GM18907 (cell line): ENCODE data around the gene HSD11B1L.
A peak's percentile ranks its signal among the peaks of the same experiment; 100 is the strongest.
"Not testable (repeated sequence)": the region's sequence is repeated elsewhere in the genome, so short reads cannot be mapped to it uniquely, and the experiment has no call there.

Experiments
- ATAC-seq: cut with Tn5 transposase; IDR thresholded peaks from one replicate; pipeline ENCODE4 v1.9.1; 2021; ENCODE audit warnings: mild to moderate bottlenecking, moderate library complexity; ENCODE audit not compliant: unreplicated experiment

Gene HSD11B1L

GRCh38 chr19:5686647-5687359, 6.0 kb downstream of the HSD11B1L start:
- peak; percentile 54 for ATAC-seq

GRCh38 chr19:5687360-5688198, 6.8 kb downstream of the HSD11B1L start:
- ATAC-seq: no peak

DNA sequence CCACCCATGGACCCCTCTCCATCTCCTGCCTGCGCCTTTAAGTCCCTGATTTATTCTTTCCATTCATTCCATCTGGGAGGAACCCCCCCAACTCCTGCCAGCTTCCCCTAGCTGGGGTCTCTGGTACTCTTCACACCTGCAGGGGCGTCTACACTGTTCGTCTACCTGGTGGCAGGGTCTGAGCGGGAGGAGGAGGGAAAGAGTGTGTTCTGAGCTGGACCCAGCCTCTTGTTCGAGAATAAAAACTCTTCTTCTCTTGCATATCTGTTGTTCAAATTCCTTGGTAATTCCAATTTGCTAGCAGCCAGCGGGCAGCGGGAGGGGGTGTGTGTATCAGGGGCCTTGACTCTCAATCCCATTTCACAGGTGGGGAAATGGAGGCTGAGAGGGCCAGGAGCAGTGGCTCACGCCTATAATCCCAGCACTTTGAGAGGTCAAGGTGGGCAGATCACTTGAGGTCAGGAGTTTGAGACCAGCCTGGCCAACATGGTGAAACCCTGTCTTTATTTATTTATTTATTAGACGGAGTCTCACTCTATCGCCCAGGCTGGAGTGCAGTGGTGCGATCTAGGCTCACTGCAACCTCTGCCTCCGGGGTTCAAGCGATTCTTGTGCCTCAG, 7.5 kb downstream of the HSD11B1L start:
- ATAC-seq: not testable (repeated sequence)

- ATAC-seq: peak; percentile 50
These were observed 9.5 kb downstream of the HSD11B1L start, which contains the start of gene RPL36 for GRCh38 chr19:5690125-5690954. Gene RPL36 (plus strand): TSS chr19:5690295. CDS start chr19:5690508, 213 bp downstream.

DNA sequence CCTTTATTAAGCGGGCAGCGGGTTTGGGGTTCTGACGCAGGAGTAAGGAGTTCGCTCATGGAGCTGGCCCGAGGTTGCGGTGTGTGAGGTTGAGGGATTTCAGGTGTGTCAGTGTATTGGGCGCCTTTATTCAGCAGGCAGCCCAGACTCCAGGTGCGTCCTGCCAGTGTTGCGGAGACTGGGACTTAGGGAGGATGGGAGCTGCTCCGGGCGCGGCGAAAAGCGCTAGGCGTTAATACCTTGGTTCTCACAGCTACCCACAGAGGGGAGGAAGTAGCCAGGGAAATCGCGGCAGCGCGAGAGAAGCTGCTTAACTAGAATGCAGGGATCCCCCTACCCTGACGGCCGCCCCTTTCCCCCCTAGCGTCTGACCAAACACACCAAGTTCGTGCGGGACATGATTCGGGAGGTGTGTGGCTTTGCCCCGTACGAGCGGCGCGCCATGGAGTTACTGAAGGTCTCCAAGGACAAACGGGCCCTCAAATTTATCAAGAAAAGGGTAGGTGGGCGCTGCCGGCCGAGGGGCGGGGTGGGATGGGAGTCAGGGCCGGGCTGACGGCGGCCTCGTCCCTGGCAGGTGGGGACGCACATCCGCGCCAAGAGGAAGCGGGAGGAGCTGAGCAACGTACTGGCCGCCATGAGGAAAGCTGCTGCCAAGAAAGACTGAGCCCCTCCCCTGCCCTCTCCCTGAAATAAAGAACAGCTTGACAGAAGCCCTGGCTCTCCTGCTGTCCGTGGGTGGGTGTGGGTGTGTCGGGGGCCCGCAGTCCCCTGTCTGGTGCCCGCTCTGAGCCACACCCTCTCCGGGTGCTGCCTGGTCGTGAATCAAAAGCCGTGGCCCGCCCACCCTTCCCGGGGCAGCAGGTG, 10.4 kb downstream of the HSD11B1L start:
- no peak for ATAC-seq

- no peak for ATAC-seq
These were observed 11.2 kb downstream of the HSD11B1L start for GRCh38 chr19:5691822-5692722.

- no peak for ATAC-seq
These were observed 11.9 kb downstream of the HSD11B1L start for GRCh38 chr19:5692723-5693194.

DNA sequence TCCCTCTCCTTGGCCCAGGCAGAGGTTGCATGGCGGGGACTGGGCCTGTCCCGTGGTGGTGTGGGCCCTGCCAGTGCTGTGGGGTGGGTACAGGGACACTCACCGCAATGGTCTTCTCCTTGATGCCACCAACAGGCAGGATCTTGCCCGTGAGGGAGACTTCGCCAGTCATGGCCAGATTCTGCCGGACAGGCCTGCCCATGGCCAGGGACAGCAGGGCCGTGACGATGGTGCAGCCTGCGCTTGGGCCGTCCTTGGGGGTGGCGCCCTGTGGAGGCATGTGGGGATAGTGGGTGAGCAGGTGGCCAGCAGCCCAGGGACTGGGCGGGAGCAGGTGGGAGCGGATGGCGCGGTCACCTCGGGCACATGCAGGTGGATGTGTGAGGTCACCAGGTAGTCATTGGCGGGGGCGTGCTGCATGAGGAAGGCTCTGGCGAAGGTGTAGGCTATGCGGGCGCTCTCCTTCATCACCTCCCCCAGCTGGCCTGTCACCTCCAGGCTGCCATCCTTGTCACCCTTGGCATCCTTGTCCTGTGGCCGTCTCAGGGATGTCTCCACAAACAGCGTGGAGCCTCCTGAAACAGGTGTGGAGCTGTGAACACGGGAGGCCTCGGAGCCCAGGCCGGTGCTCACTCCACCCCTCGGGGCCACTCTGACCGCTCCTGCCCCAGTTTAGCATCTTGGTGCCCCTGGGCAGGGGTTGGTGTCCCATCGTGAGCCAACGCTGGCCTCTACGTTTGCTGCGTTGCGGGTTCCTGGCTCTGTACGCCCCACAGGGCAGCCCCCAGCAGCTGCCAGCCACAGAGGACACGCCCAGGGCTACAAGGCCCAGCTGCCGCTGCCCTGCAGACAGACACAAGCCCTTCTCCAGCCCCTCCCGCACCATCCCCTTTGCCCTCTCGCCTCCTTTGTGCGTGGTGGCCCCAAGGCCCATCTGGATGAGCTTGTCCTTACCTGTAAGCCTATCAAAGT, 12.7 kb downstream of the HSD11B1L start:
- no peak for ATAC-seq

GRCh38 chr19:5694167-5694955, 13.5 kb downstream of the HSD11B1L start:
- ATAC-seq: no peak

DNA sequence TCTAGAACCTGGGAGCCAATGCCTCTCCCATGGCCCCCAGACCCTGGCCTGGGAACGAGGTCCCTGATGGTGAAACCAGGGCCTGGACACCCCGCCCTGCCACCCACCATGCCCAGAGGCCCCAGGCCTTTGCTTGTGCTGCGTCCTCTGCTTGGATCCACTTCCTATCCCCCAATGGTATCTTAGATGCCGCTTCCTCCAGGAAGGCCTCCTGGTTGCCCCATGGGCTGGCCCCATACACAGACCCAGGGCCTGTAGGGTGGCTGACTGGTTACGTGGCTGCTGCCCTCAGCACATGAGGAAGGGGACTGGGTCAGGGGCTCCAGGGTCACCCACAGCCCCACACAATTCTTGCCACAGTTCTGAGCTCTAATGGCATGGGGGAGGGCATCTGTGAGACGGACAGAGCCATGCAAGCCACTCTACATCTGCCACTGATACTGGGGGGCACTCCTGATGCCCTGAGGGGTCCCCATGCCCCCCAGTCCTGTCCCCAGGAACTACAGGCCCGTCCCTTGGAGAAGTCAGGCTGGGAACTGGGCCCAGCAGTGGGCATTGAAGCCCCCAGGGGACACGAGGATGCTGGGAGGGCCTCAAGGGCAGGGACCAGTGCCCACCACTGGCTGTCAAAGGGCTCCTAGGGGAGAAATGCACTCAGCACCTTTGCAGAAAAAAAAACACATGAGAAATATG, 14.3 kb downstream of the HSD11B1L start:
- no peak for ATAC-seq

DNA sequence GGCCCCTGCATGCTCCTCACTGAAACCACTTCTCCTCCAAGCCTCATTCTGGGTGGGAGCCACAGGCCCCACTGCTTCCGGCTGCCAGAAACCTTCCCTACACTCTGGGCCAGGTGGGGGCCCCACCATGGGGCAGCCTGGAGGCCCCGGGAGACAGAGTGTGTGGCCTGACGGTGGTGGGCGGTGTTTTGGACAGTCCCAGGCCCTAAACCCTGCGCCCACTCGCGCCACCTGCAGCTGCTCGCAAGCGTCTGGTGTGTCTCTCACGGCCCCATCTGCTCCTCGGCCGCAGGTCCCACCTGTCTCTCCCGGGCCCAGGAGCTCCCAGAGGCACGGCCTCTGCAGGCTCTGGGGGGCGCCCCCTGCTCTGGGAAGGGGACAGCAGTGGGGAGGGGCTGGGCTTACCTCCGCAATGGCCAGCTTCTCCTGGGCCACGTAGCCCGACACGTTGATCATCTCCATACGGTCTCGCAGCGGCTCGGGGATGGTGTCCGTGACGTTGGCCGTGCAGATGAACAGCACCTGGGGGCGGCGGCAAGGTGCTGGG, 14.9 kb downstream of the HSD11B1L start:
- no peak for ATAC-seq

DNA sequence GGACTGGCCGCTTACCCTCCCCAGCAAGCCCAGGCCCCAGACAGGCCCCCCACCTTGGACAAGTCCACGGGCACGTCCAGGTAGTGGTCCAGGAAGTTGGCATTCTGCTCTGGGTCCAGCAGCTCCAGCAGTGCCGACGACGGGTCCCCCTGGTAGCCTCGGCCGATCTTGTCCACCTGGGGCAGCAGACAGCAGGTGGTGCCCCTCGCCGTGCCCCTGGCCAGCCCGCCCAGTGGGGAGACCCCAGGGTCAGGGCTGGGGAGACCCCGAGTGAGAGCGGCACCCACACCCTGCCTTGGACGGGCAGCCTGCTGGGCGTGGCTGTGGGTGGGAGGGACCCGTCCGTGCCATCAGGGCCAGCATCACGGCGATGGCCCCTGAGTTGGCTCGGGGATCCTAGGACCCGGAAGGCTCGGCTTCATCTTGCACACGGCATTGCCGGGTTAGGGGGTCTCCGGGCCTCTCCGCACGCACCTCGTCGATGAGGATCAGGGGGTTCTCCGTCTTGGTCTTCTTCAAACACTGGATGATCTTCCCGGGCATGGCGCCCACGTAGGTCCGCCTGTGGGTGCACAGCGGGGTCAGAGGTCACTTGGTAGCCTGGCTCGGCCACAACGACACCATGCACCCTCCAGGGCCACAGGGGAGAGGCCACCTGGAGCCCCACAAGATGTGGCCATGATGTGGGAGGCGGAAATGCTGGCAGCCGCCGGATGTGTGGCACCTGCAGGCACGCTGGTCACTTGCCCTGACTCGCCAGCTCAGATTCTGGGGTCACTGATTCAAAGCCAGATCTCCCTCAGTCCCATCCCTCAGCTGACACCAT, 15.6 kb downstream of the HSD11B1L start:
- ATAC-seq: no peak

DNA sequence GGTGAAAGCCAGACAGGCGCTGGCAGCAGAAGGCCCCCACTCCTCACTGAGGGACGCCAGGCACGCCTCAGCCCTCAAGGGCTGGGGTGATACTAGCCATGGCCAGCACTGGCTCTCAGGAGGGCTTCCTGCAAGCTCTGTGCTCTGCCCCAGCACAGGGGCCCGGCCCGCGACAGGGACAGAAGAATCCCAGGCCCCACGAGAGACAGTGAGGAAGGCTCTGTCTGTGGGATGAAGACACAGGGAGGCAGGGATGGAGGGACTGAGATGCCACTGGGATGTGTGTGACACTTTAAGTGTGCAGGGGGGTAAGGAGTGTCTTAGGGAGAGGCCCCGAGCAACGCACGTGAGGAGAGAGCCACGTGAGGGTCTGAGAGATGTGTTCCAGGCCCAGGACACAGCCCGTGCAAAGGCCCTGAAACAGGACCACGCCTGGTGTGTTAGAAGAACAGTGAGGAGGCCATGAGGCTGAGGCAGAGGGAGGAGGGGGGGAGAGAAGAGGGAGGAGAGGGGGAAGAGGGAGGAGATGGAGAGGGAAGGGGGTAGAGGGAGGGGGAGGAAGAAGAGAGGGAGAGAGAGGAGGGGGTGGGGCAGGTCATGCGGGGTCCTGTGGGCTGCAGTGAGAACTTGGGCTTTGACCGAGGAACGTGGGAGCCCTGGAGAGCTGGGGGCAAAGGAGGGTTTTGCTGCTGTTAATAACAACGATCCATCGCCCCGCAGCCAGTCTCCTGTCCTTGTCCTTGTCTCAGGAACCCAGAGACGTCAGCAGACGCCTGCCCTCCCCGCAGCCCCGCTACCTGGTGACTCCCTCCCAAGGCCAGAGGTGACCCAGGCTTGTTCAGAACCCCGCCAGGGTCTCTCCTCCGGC, 16.4 kb downstream of the HSD11B1L start:
- ATAC-seq: no peak
